Osteocyte (in vitro differentiated cells): ENCODE data around the gene CRIM1. TPM values are rescaled to one million over a fixed set of nuclear protein-coding genes. Genes with fewer than 3 reads are reported as not detected.

ENCODE experiments used
- DNase-seq: peaks from one replicate; pipeline ENCODE4 v3.0.0; 2021; ENCODE audit warnings: mixed read lengths; ENCODE audit not compliant: unreplicated experiment; ENCODE audit errors: extremely low spot score
- H3K27ac Mint-ChIP-seq: one replicate; pipeline ENCODE4 v1.8.0; 2021; ENCODE audit warnings: mild to moderate bottlenecking, mixed read lengths; ENCODE audit not compliant: unreplicated experiment
- H3K27me3 Mint-ChIP-seq: one replicate; pipeline ENCODE4 v1.8.0; 2021; ENCODE audit warnings: mixed read lengths; ENCODE audit not compliant: unreplicated experiment
- H3K36me3 Mint-ChIP-seq: one replicate; pipeline ENCODE4 v1.8.0; 2021; ENCODE audit warnings: mixed read lengths; ENCODE audit not compliant: unreplicated experiment
- H3K4me1 Mint-ChIP-seq: one replicate; pipeline ENCODE4 v1.8.0; 2021; ENCODE audit warnings: mixed read lengths; ENCODE audit not compliant: unreplicated experiment
- H3K4me3 Mint-ChIP-seq: one replicate; pipeline ENCODE4 v1.8.0; 2021; ENCODE audit warnings: mild to moderate bottlenecking, moderate library complexity, mixed read lengths; ENCODE audit not compliant: unreplicated experiment
- H3K9me3 Mint-ChIP-seq: one replicate; pipeline ENCODE4 v1.8.0; 2021; ENCODE audit warnings: mixed read lengths; ENCODE audit not compliant: unreplicated experiment
- CTCF ChIP-seq: fragments of 200-600 bp; sonication (generic); IDR thresholded peaks from 2 replicates; pipeline ENCODE4 v1.5.0; 2021; ENCODE audit warnings: antibody characterized with exemption, mild to moderate bottlenecking, moderate library complexity
- total RNA-seq: library from RNA; stranded (reverse); gene quantifications from 2 replicates; pipeline ENCODE4 v1.2.1, GENCODE V29; 2021

Gene CRIM1
- total RNA-seq, 1 donor from 2014 or later, result 194 TPM

DNA sequence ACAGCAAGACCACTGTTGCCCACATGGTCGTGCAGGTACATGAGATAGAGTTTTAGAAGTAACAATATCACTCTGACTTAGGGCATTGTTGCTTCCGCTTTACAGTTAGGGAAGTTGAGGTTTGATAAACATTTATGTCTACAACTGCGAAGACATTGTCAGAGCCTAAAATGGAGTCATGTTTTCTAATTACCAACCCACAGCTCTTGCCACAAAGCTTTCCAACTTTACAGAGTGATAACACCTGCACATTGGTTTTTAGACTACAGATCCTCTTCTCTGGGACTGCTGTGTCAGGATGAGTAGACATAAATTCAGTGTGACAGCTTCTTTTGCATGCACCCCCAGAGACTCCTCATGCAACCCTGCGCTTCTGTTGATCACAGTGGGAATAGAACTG, 123.4 kb downstream of the CRIM1 start:
- H3K36me3 Mint-ChIP-seq, result peaks cover 68% of the 10 kb centered on the region
- H3K27me3 Mint-ChIP-seq, result no peaks in the 10 kb centered on the region
- H3K9me3 Mint-ChIP-seq, result peaks cover 13% of the 10 kb centered on the region
- H3K4me3 Mint-ChIP-seq, result no peak overlapping the region
- peaks cover 64% of the 10 kb centered on the region for H3K4me1 Mint-ChIP-seq
- TF ChIP-seq CTCF, result no peak
- no peak for DNase-seq
- H3K27ac Mint-ChIP-seq, result peak overlapping the region; percentile 92

- no peak for DNase-seq
- Mint-ChIP-seq H3K27me3 (no peaks in the 10 kb centered on the region), H3K4me1 (peaks cover 68% of the 10 kb centered on the region), H3K36me3 (peaks cover 68% of the 10 kb centered on the region), H3K9me3 (peaks cover 12% of the 10 kb centered on the region), H3K27ac (peak overlapping the region; percentile 92), H3K4me3 (no peak overlapping the region)
- no peak for TF ChIP-seq CTCF
Observed at GRCh38 chr2:36479406-36479805, 123.8 kb downstream of the CRIM1 start.

GRCh38 chr2:36480028-36480427, 124.5 kb downstream of the CRIM1 start:
- Mint-ChIP-seq H3K27ac (no peak overlapping the region), H3K36me3 (peaks cover 68% of the 10 kb centered on the region), H3K4me3 (no peak overlapping the region), H3K27me3 (no peaks in the 10 kb centered on the region), H3K9me3 (peaks cover 12% of the 10 kb centered on the region), H3K4me1 (peaks cover 74% of the 10 kb centered on the region)
- no peak for TF ChIP-seq CTCF
- DNase-seq, result no peak

GRCh38 chr2:36480636-36481035, 125.1 kb downstream of the CRIM1 start:
- Mint-ChIP-seq H3K27ac (peak overlapping the region; percentile 63), H3K36me3 (peaks cover 62% of the 10 kb centered on the region), H3K4me3 (no peak overlapping the region), H3K9me3 (peaks cover 8% of the 10 kb centered on the region), H3K27me3 (no peaks in the 10 kb centered on the region), H3K4me1 (peaks cover 81% of the 10 kb centered on the region)
- TF ChIP-seq CTCF, result no peak
- no peak for DNase-seq

GRCh38 chr2:36481709-36482108, 126.1 kb downstream of the CRIM1 start:
- no peak for TF ChIP-seq CTCF
- Mint-ChIP-seq H3K4me3 (no peak overlapping the region), H3K27ac (no peak overlapping the region), H3K36me3 (peaks cover 53% of the 10 kb centered on the region), H3K27me3 (no peaks in the 10 kb centered on the region), H3K9me3 (no peaks in the 10 kb centered on the region), H3K4me1 (peaks cover 85% of the 10 kb centered on the region)
- no peak for DNase-seq
